Parathyroid adenoma (tissue), 2 donors: ENCODE measurements around the gene TIMP2.

Experiments
- H2AFZ ChIP-seq: fragments of 300-600 bp; sonication (generic); one replicate; pipeline ENCODE4 v1.7.0; 2017; ENCODE audit warnings: antibody characterized with exemption, mild to moderate bottlenecking
- H3K27ac ChIP-seq: fragments of 300-600 bp; sonication (generic); one replicate; pipeline ENCODE4 v1.7.0; 2017
- H3K27me3 ChIP-seq: fragments of 300-600 bp; sonication (generic); one replicate; pipeline ENCODE4 v1.7.0; 2017; ENCODE audit warnings: low read length; ENCODE audit not compliant: control insufficient read depth, insufficient read depth
- H3K36me3 ChIP-seq: fragments of 300-600 bp; sonication (generic); one replicate; pipeline ENCODE4 v1.7.0; 2017; ENCODE audit warnings: low read length; ENCODE audit not compliant: control insufficient read depth, insufficient read depth
- H3K4me1 ChIP-seq: fragments of 300-600 bp; sonication (generic); one replicate; pipeline ENCODE4 v1.7.0; 2017; ENCODE audit warnings: control low read depth
- H3K4me2 ChIP-seq: fragments of 300-600 bp; sonication (generic); one replicate; pipeline ENCODE4 v1.7.0; 2017; ENCODE audit warnings: low read length
- H3K4me3 ChIP-seq: fragments of 300-600 bp; sonication (generic); one replicate; pipeline ENCODE4 v1.7.0; 2017; ENCODE audit warnings: low read depth, low read length
- H3K79me2 ChIP-seq: fragments of 300-600 bp; sonication (generic); one replicate; pipeline ENCODE4 v1.7.0; 2017; ENCODE audit warnings: control low read depth
- H3K9ac ChIP-seq: fragments of 300-600 bp; sonication (generic); one replicate; pipeline ENCODE4 v1.7.0; 2017; ENCODE audit warnings: mild to moderate bottlenecking
- H3K9me3 ChIP-seq: fragments of 300-600 bp; sonication (generic); one replicate; pipeline ENCODE4 v1.7.0; 2017; ENCODE audit warnings: low read length; ENCODE audit not compliant: control insufficient read depth
- TF ChIP-seq, protein P1 (sequence below): fragments of 300-600 bp; sonication (generic); IDR thresholded peaks from one replicate; pipeline ENCODE4 v1.7.0; 2017; ENCODE audit warnings: antibody characterized with exemption, mild to moderate bottlenecking
- donor health status: primary hyperparathyroidism.

Gene TIMP2

DNA sequence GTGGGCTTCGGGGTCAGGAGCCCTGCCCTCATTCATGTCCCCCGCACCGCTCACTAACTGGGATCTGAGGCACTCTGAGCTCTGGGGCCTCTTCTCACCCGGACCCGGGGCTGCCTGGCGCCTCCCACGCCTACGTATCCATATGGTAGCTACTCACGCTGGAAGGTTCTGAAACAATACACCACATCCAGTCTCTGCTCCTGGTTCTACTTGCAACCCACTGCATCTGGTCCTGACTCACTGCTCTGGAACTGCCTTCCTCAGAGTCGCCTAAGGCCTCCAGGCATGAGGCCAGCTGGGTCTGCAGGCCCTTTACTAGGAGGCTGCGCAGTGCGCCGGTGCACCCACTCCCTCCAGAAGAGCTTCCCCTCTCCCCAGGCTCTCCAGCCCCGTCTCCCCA lies 102.6 kb downstream of the TIMP2 start:
- Histone ChIP-seq H3K36me3 (no peaks in the 10 kb centered on the region), H3K27ac (no peak overlapping the region), H3K4me2 (no peak overlapping the region), H3K4me3 (no peak overlapping the region), H2AFZ (no peak overlapping the region), H3K9ac (no peak overlapping the region), H3K27me3 (no peaks in the 10 kb centered on the region), H3K4me1 (peaks cover 6% of the 10 kb centered on the region), H3K9me3 (no peaks in the 10 kb centered on the region), H3K79me2 (peaks cover 13% of the 10 kb centered on the region)
- TF ChIP-seq, protein P1, sequence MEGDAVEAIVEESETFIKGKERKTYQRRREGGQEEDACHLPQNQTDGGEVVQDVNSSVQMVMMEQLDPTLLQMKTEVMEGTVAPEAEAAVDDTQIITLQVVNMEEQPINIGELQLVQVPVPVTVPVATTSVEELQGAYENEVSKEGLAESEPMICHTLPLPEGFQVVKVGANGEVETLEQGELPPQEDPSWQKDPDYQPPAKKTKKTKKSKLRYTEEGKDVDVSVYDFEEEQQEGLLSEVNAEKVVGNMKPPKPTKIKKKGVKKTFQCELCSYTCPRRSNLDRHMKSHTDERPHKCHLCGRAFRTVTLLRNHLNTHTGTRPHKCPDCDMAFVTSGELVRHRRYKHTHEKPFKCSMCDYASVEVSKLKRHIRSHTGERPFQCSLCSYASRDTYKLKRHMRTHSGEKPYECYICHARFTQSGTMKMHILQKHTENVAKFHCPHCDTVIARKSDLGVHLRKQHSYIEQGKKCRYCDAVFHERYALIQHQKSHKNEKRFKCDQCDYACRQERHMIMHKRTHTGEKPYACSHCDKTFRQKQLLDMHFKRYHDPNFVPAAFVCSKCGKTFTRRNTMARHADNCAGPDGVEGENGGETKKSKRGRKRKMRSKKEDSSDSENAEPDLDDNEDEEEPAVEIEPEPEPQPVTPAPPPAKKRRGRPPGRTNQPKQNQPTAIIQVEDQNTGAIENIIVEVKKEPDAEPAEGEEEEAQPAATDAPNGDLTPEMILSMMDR, result no peak

DNA sequence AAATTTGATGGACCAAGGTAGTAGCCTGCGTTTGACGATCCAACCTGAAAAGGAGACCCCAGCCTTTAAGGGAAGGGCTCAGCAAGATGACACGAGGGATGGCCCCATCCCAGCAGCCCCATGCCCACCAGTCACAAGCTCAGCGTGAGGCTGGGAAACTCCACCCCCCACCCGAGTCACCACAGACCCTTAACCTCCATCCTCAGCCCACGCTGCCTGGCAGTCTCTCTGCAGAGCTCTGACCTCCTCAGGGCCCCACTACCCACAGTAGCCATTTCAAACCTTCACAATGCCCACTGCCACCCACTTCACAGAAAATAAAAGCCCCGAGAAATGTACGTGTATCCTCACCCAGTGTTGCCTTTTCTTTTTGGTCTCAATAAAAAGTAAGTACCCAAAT lies 103.2 kb downstream of the TIMP2 start:
- TF ChIP-seq, protein P1, result no peak
- Histone ChIP-seq H3K4me1 (peaks cover 12% of the 10 kb centered on the region), H3K27ac (no peak overlapping the region), H3K79me2 (peaks cover 13% of the 10 kb centered on the region), H3K4me3 (no peak overlapping the region), H3K4me2 (no peak overlapping the region), H3K36me3 (no peaks in the 10 kb centered on the region), H2AFZ (no peak overlapping the region), H3K9me3 (no peaks in the 10 kb centered on the region), H3K27me3 (no peaks in the 10 kb centered on the region), H3K9ac (no peak overlapping the region)

DNA sequence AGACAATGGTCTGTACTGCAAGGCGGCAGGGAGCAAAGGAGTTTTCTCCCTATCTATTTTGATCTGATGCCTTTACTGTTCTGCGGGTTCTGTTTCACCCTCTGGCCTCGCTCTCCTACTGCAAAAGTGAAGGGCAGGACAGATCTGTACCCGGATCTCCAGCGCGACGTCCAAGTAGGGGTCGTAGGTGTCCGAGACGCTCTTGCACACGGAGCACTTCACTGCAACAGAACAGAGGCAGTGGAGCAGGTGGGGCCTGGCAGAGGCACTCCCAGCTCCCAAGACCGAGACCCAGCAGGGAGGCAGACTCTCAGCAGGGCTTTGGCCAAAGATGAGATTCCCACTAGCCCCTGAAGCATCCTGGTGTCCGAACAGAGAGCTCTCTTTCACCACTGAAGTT lies 104.3 kb downstream of the TIMP2 start:
- Histone ChIP-seq H3K4me1 (peaks cover 15% of the 10 kb centered on the region), H3K9me3 (no peaks in the 10 kb centered on the region), H3K79me2 (peaks cover 11% of the 10 kb centered on the region), H3K36me3 (no peaks in the 10 kb centered on the region), H3K4me3 (no peak overlapping the region), H3K27me3 (no peaks in the 10 kb centered on the region), H3K4me2 (no peak overlapping the region), H2AFZ (no peak overlapping the region), H3K9ac (no peak overlapping the region), H3K27ac (no peak overlapping the region)
- TF ChIP-seq, protein P1, result no peak

DNA sequence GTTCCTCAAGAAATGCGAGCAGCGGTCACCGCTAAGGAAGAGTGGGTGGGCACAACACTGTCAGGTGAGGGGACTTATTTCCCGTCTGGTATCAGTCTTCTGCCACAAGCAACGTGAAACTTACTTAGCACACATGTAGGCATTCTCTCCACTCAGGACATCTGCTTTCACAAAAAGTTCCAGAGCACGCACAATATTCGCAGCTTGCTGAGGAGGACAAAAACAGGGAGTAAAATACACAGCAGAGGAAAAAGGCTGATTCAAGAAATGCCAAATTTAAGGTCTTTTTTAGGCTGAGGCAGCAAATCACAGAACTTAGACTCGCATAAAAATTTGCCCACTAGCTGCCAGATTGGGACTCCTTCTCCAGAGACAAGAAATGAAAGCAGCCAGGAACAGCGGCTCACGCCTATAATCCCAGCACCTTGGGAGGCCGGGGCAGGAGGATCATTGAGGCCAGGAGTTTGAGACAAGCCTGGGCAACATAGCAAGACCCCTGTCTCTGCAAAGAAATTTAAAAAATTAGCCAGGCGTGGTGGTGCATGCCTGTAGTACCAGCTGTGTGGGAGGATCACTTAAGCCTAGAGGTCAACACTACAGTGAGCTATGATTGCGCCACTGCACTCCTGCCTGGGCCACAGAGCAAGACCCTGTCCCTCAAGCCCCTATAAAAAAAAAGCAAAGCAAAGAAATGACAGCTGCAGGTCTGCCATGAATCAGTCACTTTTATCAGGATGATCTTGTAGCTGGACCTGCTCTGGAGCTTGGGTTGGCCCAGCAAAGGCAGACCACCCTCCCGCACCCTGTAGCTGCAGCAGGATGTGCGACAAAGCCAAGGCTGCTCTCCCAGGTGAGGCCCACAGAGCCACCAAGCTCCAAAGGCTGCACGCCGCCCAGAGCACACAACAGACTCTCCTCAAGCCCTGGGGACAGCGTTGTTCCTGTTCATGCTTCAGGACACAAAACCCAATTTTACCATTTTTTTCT lies 105.1 kb downstream of the TIMP2 start:
- H3K4me3 ChIP-seq, result no peak overlapping the region
- peaks cover 7% of the 10 kb centered on the region for H3K79me2 ChIP-seq
- TF ChIP-seq, protein P1, result no peak
- peaks cover 15% of the 10 kb centered on the region for H3K4me1 ChIP-seq
- H3K4me2 ChIP-seq, result no peak overlapping the region
- no peaks in the 10 kb centered on the region for H3K27me3 ChIP-seq
- no peak overlapping the region for H3K9ac ChIP-seq
- no peak overlapping the region for H2AFZ ChIP-seq
- no peaks in the 10 kb centered on the region for H3K9me3 ChIP-seq
- peak overlapping the region; percentile 49 for H3K27ac ChIP-seq
- no peaks in the 10 kb centered on the region for H3K36me3 ChIP-seq
